K562 (cell line): ENCODE data around the gene HPN.

ENCODE experiments used
- CTCF ChIP-seq, 3 experiments: IDR thresholded peaks in 2 of 3; conservative IDR thresholded peaks in 1 of 3; 2 replicates each; pipeline ENCODE4 v1.5.1; 2011 to 2012; ENCODE audit warnings: low read length in 3 of 3, mild to moderate bottlenecking in 3 of 3, control low read depth in 2 of 3, improper control_type of control experiment in 1 of 3, inconsistent platforms in 1 of 3, low read depth in 1 of 3, mixed read lengths in 1 of 3, moderate library complexity in 1 of 3; ENCODE audit not compliant: insufficient read depth in 2 of 3
- TAF1 ChIP-seq: IDR thresholded peaks from 2 replicates; pipeline ENCODE4 v1.6.1; 2011; ENCODE audit warnings: mild to moderate bottlenecking, low read length, moderate library complexity; ENCODE audit not compliant: insufficient read depth, control insufficient read depth, severe bottlenecking; ENCODE audit errors: extremely low read depth
- TF ChIP-seq, protein P1 (sequence below): sonication (generic); formaldehyde crosslinking; IDR thresholded peaks from 2 replicates; pipeline ENCODE4 v1.8.1; 2023; ENCODE audit warnings: mild to moderate bottlenecking, missing genetic modification reagents

- no peak for TF ChIP-seq TAF1
- TF ChIP-seq, protein P1, sequence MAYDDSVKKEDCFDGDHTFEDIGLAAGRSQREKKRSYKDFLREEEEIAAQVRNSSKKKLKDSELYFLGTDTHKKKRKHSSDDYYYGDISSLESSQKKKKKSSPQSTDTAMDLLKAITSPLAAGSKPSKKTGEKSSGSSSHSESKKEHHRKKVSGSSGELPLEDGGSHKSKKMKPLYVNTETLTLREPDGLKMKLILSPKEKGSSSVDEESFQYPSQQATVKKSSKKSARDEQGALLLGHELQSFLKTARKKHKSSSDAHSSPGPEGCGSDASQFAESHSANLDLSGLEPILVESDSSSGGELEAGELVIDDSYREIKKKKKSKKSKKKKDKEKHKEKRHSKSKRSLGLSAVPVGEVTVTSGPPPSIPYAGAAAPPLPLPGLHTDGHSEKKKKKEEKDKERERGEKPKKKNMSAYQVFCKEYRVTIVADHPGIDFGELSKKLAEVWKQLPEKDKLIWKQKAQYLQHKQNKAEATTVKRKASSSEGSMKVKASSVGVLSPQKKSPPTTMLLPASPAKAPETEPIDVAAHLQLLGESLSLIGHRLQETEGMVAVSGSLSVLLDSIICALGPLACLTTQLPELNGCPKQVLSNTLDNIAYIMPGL: no peak
- no peak for TF ChIP-seq CTCF (IDR thresholded peaks at IDR 0.05 in 2 of 3, conservative IDR thresholded peaks at IDR 0.05 in 1 of 3; ENCODE audit: insufficient read depth in 2 of 3, low read depth in 1 of 3, low read length in 3 of 3)
Measured at GRCh38 chr19:35034005-35034502, 7.5 kb upstream of the HPN start.
